Upper lobe of right lung (tissue), 1 donor: ENCODE data around the gene DUS1L. TPM values are rescaled to one million over a fixed set of nuclear protein-coding genes. Genes with fewer than 3 reads are reported as not detected.

Experiments used
- ATAC-seq: fragments of 200-7000 bp; cut with Tn5 transposase; one replicate; pipeline ENCODE4 v1.9.1; 2020; ENCODE audit warnings: mild to moderate bottlenecking, moderate library complexity
- DNase-seq: peaks from one replicate; pipeline ENCODE4 v3.0.0-alpha.2; 2020
- H3K27ac ChIP-seq: fragments of 200-600 bp; one replicate; pipeline ENCODE4 v1.8.0; 2022
- H3K27me3 ChIP-seq: fragments of 200-600 bp; one replicate; pipeline ENCODE4 v1.8.0; 2022; ENCODE audit warnings: mild to moderate bottlenecking
- H3K36me3 ChIP-seq: fragments of 200-600 bp; one replicate; pipeline ENCODE4 v1.8.0; 2022
- H3K4me1 ChIP-seq: fragments of 200-600 bp; one replicate; pipeline ENCODE4 v1.8.0; 2022
- H3K4me3 ChIP-seq: fragments of 200-600 bp; one replicate; pipeline ENCODE4 v1.8.0; 2022; ENCODE audit warnings: mild to moderate bottlenecking
- H3K9me3 ChIP-seq: fragments of 200-600 bp; one replicate; pipeline ENCODE4 v1.8.0; 2022
- intact Hi-C: fragments of 100-400 bp; cut with DNase I; formaldehyde crosslinking; loops from one replicate; pipeline ENCODE4 v1.11.0; 2022
- total RNA-seq: library from RNA; stranded (reverse); fragmentation: NEBNext Ultra II Directional; extraction: Animal tissue kit (Norgen Biotek cat#: 25700); gene quantifications from one replicate; pipeline ENCODE4 v1.2.1, GENCODE V29; 2021
- TF ChIP-seq, protein P1 (sequence below): fragments of 200-600 bp; IDR thresholded peaks from one replicate; pipeline ENCODE4 v1.8.0; 2022; ENCODE audit warnings: antibody characterized with exemption
- donor health status: DM: no; HTN: yes; CAD: no; lungs with severe emphysema.

Gene DUS1L
- total RNA-seq, 1 donor from 2014 or later: 82.4 TPM

DNA sequence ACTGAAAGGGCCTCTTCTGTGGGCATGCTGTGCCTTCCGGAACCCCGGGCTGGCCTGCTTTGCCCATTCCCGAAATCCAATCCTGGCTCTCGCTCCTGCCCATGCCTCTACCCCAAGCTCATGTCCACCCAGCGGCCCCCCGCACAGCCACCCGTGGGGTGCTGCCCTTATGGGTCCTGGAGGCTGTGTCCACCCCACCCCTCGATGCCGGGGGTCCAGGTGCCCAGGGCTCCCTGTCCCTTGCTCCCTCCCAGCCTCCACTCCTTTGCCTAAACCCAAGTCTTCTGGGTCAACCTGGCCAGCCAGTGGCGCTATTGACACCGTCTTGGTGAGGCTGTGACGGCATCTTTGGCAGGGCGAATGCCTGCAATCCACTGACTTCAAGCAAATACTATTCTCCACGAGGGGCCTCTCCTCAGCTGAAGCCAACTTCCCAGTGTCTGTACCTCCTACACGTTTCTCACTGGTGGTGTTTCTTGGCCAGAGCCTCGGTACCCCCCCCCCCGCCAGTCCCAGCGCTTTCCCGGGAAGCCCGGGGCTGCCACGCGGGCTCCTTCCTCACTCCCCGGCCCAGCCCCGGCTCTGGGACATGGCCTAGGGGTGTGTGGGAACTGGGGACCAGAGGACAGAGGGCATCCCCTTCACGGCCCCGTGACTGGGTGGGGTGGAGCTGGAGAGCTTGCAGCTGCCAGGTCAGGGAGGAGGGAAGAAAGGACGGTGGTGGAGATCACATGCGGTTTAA, 12.2 kb upstream of the DUS1L start:
- Histone ChIP-seq H3K4me1 (no peaks in the 10 kb centered on the region), H3K27ac (no peak overlapping the region), H3K4me3 (no peak overlapping the region), H3K36me3 (peaks cover 44% of the 10 kb centered on the region), H3K9me3 (no peaks in the 10 kb centered on the region), H3K27me3 (no peaks in the 10 kb centered on the region)
- TF ChIP-seq, protein P1, sequence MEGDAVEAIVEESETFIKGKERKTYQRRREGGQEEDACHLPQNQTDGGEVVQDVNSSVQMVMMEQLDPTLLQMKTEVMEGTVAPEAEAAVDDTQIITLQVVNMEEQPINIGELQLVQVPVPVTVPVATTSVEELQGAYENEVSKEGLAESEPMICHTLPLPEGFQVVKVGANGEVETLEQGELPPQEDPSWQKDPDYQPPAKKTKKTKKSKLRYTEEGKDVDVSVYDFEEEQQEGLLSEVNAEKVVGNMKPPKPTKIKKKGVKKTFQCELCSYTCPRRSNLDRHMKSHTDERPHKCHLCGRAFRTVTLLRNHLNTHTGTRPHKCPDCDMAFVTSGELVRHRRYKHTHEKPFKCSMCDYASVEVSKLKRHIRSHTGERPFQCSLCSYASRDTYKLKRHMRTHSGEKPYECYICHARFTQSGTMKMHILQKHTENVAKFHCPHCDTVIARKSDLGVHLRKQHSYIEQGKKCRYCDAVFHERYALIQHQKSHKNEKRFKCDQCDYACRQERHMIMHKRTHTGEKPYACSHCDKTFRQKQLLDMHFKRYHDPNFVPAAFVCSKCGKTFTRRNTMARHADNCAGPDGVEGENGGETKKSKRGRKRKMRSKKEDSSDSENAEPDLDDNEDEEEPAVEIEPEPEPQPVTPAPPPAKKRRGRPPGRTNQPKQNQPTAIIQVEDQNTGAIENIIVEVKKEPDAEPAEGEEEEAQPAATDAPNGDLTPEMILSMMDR: no peak
- ATAC-seq: no peak
- intact Hi-C loops: no loop called here
- DNase-seq: no peak

DNA sequence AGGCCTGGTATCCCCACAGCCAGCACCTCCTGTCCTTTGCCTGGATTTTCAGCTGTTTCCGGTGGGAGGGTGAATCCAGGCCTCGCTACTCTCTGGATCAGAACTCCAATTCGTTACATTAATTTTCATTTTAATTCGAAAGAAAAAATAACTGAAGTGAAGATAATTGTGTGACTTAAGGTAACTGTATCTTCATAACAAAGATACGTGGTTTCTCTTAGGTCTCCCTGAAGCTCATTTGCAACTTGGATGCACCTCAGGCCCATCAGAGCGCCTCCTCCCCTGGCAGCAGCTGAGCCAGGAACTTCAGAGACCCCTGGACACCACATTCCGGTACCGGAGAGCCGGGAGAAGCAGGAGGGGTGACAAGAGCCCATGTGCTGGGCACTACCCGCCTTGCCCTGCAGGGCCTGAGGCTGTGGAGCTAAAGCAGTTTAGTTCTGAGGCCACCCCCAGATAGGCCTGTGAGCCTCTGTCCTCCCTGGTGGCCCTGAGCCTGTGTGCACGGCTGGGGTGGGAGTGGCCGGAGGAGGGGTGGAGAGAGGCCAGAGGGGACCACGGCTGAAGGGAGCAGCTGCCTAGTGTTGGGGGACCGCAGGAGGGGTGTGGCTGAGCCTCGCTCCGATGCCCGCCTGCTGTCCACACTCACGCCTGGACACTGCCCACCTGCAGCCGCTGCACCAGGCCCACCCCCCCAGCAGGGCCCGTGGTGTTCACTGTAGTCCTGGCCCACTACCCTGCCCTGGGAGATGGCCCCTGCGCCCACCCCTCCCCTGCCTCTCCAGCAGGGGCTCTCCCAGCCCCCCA, 11.4 kb upstream of the DUS1L start:
- Histone ChIP-seq H3K36me3 (peaks cover 36% of the 10 kb centered on the region), H3K4me1 (no peaks in the 10 kb centered on the region), H3K4me3 (no peak overlapping the region), H3K9me3 (no peaks in the 10 kb centered on the region), H3K27ac (no peak overlapping the region), H3K27me3 (no peaks in the 10 kb centered on the region)
- intact Hi-C loops: no loop called here
- ATAC-seq: peak; percentile 31
- TF ChIP-seq, protein P1: no peak
- DNase-seq: no peak

DNA sequence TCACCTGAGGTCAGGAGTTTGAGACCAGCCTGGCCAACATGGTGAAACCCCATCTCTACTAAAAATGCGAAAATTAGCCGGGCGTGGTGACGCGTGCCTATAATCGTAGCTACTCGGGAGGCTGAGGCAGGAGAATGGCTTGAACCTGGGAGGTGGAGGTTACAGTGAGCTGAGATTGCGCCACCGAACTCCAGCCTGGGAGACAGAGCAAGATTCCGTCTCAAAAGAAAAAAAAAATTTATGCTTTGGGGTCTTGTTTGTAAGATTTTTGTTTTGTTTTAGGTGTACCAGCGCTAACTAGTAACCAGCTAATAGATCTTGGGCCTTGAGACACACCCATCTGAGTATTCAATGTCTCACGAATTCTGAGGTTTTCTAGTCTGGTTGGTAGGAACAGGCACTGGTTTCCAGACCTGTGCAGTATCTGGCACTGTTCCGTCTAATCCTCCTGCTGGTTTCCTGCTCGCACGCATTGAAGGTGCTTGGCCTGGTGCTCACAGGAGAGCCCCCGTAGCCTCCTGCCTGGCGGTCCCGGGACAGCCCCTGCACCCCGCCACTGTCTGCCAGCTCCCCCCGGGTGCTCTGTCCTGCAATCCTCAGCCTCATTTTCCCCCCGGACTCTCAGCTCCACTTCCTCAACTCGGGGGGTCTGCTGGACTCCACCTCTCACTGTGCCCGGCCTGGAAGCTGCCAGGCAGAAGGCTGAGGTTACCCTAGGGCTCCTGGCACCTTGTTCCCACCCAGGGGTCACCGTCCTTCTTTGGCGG, 10.6 kb upstream of the DUS1L start:
- Histone ChIP-seq H3K4me3 (no peak overlapping the region), H3K27me3 (no peaks in the 10 kb centered on the region), H3K9me3 (no peaks in the 10 kb centered on the region), H3K4me1 (no peaks in the 10 kb centered on the region), H3K36me3 (peaks cover 30% of the 10 kb centered on the region), H3K27ac (no peak overlapping the region)
- no peak for ATAC-seq
- TF ChIP-seq, protein P1: no peak
- intact Hi-C loops: no loop called here
- no peak for DNase-seq

DNA sequence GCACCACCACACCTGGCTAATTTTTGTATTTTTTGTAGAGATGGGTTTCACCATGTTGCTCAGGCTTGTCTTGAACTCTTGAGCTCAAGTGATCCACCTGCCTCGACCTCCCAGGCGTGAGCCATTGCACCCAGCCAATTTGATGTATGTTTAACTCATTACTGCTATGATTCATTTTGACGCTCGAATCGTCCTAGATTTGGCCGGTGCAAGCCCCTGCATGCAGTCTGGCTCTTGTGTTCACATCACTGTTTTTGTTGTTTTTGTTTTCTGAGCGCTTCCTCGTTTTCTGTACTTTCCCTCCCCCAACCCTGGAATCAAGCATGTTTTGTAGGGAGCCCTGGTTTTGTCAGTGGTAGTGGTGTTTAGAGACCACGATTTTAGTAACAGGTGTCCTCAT, 7.8 kb upstream of the DUS1L start:
- no peaks in the 10 kb centered on the region for H3K9me3 ChIP-seq
- H3K4me3 ChIP-seq: no peak overlapping the region
- H3K4me1 ChIP-seq: no peaks in the 10 kb centered on the region
- no peaks in the 10 kb centered on the region for H3K27me3 ChIP-seq
- H3K36me3 ChIP-seq: peaks cover 3% of the 10 kb centered on the region
- TF ChIP-seq, protein P1: no peak
- ATAC-seq: no peak
- intact Hi-C loops: no loop called here
- no peak for DNase-seq
- H3K27ac ChIP-seq: no peak overlapping the region

DNA sequence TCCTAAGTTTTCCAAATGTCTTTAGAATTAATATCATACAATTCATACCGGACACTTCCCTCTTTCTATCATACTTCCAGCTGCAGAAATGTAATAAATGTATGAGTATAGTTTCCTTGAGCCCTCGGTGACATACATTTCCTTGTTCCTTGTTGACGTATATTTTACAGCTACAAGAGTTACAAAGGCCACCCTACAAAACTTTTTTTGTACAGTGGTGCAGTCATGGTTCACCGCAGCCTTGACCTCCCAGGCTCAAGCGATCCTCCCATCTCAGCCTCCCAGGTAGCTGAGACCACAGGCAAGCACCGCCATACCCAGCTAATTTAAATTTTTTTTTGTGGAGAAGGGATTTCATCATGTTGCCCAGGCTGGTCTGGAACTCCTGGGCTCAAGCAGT, 7.2 kb upstream of the DUS1L start:
- Histone ChIP-seq H3K27ac (no peak overlapping the region), H3K27me3 (no peaks in the 10 kb centered on the region), H3K4me1 (no peaks in the 10 kb centered on the region), H3K36me3 (no peaks in the 10 kb centered on the region), H3K4me3 (no peak overlapping the region), H3K9me3 (no peaks in the 10 kb centered on the region)
- ATAC-seq (no peak), DNase-seq (no peak)
- TF ChIP-seq, protein P1: no peak
- intact Hi-C loops: no loop called here
